ENCODE measurements around the gene MRPL34.

- no peak for TF ChIP-seq CTCF (IDR thresholded peaks at IDR 0.05)
- no peak for TF ChIP-seq POLR2A (IDR thresholded peaks at IDR 0.05)
Observed at GRCh38 chr19:17318966-17319365, 13.3 kb downstream of the MRPL34 start.

Data from right lobe of liver (tissue), 4 donors.